ENCODE results near the gene RNF220.

GRCh38 chr1:44464361-44464760, 59.3 kb downstream of the RNF220 start:
- TF ChIP-seq POLR2A (IDR thresholded peaks at IDR 0.05) (no peak), CTCF (IDR thresholded peaks at IDR 0.05) (no peak)
